Cardiac septum (tissue), 1 donor: ENCODE data around the gene TLR2. TPM values are rescaled to one million over a fixed set of nuclear protein-coding genes. Genes with fewer than 3 reads are reported as not detected.

Source experiments
- DNase-seq: peaks from one replicate; pipeline ENCODE4 v3.0.0-alpha.2; 2020; ENCODE audit warnings: low spot score
- intact Hi-C: fragments of 100-400 bp; cut with DNase I; formaldehyde crosslinking; loops from one replicate; pipeline ENCODE4 v1.14.0; 2022
- long read RNA-seq: library from polyadenylated mRNA; unstranded; transcript quantifications from one replicate; pipeline ENCODE4 v2.0.0, GENCODE V29; 2021
- total RNA-seq: library from RNA; stranded (reverse); fragmentation: NEBNext Ultra II Directional; extraction: Animal tissue kit (Norgen Biotek cat#: 25700); gene quantifications from one replicate; pipeline ENCODE4 v1.2.1, GENCODE V29; 2021
- donor health status: DM: no; HTN: no; CAD: no.

Gene TLR2
- 5.1 TPM for total RNA-seq
- long read RNA-seq, result 0 reads

DNA sequence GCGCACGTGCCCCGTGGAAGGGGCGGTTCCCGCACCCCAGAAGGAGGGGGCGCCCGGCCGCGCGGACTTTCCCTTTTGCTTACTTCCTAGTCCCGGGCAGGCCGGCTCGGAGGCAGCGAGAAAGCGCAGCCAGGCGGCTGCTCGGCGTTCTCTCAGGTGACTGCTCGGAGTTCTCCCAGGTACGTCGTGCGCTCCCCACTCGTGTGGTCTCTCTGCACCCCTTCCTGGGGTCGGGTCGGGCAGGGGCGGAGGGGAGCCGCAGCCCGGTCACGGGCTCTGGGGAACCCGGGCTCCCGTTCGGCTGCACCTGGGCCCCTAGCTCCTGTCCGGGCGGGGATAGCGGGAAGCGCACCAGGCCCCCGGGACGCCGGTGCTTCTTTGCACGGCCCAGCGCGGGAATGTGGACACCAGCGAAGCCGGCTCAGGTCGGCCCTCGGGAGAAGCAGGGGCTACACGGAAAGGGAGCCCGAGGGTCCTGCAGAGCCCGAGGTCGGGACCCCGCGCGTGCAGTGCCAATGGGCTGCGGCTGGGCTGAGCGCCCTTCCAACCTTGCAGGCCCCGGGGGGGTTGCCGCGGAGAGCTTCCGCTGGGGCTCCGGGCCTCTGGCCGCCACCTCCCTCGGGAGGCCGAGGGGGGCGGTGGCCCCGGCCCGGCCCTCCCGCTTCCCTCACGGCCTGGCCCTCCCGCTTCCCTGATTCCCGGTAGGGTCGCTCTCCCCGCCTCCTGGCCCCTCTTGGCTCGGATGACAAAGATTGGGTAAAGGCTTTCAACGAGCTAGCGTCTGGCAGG, at the start of gene TLR2:
TLR2 (plus strand) TSS at position 99 of the 789 bp plus-strand sequence. CDS start 18,628 bp downstream, outside the sequence.
- intact Hi-C loops, result no loop called here

GRCh38 chr4:153634738-153635353, 49.2 kb upstream of the TLR2 start:
- intact Hi-C loops, result loop anchor here (5.0 kb wide), 1 partner anchor 112 kb away; no protein-coding TSS in a partner anchor
- DNase-seq, result no peak

More for the DNA sequence above, at the start of gene TLR2:
- DNase-seq, result peak; percentile 96

GRCh38 chr4:153635846-153636245, 48.2 kb upstream of the TLR2 start:
- DNase-seq, result no peak
- intact Hi-C loops, result loop anchor here (5.0 kb wide), 1 partner anchor 111 kb away; no protein-coding TSS in a partner anchor

GRCh38 chr4:153637201-153637600, 46.9 kb upstream of the TLR2 start:
- intact Hi-C loops, result loop anchor here (5.0 kb wide), 1 partner anchor 110 kb away; no protein-coding TSS in a partner anchor
- no peak for DNase-seq

- no peak for DNase-seq
- intact Hi-C loops, result loop anchor here (5.0 kb wide), 1 partner anchor 109 kb away; no protein-coding TSS in a partner anchor
Observed at GRCh38 chr4:153638011-153638410, 46.1 kb upstream of the TLR2 start.

GRCh38 chr4:153638999-153639398, 45.1 kb upstream of the TLR2 start:
- intact Hi-C loops, result loop anchor here (5.0 kb wide), 1 partner anchor 108 kb away; no protein-coding TSS in a partner anchor
- no peak for DNase-seq

DNA sequence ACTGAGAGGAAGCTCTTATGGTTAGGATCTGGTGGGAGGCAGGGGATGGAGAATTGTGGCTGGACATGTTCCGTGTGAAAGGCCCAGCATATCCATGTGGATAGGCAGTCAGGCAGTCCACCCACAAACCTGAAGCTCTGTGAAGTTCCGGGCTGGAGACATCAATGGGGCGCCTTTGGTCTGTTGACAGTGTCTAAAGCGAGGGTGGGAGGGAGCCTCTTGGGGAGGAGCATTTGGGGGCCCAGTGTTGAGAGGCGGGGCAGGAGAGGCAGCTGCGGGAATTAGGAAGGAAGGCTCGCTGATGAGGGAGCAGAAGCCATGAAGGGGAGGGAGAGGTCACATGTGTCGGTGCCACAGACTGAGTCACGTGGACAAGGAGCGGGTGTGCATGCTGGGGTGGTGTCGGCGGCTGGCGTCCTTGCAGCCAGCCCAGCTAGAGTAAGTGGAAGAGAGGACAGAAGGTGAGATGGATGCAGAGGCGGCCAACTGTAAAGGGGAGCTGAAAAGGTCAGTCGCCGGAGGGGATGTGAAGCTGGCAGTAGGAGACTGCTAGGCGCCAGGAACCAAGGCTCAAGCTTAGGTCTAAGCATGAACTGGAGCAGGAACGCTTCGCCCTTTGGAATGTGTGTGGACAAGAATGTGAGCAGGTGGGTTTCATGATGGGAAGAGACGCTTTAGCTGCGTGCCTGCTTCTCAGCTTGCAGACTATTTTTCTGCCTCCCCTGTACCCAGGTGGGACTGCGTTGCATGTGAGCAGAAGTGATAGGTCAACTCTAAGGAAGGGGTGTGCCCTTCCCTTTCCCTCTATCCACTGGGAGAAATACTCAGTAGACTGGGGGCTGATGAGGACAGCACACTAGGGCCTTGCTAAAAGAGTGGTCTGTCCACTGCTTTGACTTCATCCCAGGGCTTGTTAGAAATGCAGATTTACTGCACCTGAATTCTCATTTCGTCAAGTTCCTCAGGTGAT, 44.0 kb upstream of the TLR2 start:
- intact Hi-C loops, result loop anchor here (5.0 kb wide), 1 partner anchor 107 kb away; no protein-coding TSS in a partner anchor
- no peak for DNase-seq

DNA sequence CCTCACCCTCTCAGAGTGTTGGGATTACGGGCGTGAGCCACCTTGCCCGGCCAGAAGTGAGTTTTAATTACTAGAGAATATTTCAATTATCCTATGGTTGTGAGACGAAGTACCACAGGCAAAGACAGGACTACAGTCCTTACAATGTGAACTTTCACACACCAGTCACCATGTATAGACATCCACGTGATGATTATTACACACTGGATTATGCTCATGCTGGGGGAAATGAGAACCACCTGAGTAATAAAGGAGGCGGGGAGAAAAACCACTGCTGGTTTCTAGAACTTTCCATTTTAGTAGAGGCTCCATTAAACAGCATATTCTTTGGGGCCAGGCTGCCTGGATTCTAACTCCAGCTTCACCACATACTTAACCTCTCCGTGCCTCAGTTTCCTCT, 42.5 kb upstream of the TLR2 start:
- no peak for DNase-seq
- intact Hi-C loops, result no loop called here

DNA sequence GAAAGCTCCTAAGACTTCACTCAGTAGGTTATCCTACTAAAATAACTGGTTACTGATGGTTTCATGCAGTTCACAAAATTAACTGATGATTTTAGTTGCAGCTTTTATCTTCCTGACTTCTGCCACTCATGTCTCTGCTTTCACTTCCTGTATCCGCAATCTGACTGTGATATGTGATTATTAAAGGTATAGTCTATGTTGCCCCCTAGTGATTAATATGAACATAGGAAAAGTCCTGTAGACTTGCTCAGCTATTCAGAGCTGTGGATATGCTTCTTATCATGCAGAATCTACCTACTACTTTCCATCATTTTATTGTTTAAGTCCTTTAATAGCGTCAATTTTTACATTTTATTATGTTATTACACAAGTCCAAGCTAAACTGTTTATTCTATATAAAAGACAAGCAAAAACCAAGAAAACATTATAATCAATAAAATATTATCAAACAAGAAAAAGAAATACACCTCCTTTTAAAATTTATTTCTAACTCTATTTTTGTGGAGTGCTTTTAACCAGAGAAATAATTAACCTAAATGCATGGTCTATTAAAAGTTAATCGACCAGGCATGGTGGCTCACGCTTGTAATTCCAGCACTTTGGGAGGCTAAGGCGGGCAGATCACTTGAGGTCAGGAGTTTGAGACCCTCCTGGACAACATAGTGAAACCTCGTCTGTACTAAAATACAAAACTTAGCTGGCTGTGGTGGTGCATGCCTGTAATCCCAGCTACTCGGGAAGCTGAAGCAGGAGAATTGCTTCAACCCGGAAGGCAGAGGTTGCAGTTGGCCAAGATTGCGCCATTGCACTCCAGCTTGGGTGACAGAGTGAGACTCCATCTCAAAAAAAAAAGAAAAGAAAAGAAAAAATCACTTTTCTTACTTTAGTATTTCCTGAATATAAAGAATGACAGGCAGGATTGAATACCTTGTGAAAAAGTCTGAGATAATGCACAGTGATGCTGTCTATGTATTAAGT, 40.4 kb upstream of the TLR2 start:
- no peak for DNase-seq
- intact Hi-C loops, result no loop called here

GRCh38 chr4:153645183-153645582, 38.9 kb upstream of the TLR2 start:
- intact Hi-C loops, result loop anchor here (5.0 kb wide), 1 partner anchor 303 kb away; the partner anchor contains the start of gene MND1
- no peak for DNase-seq

- intact Hi-C loops, result loop anchor here (5.0 kb wide), 1 partner anchor 304 kb away; the partner anchor contains the start of gene MND1
- no peak for DNase-seq
Observed at GRCh38 chr4:153646261-153646660, 37.8 kb upstream of the TLR2 start.

- DNase-seq, result no peak
- intact Hi-C loops, result loop anchor here (5.0 kb wide), 1 partner anchor 305 kb away; the partner anchor contains the start of gene MND1
Observed at GRCh38 chr4:153646978-153647377, 37.1 kb upstream of the TLR2 start.

DNA sequence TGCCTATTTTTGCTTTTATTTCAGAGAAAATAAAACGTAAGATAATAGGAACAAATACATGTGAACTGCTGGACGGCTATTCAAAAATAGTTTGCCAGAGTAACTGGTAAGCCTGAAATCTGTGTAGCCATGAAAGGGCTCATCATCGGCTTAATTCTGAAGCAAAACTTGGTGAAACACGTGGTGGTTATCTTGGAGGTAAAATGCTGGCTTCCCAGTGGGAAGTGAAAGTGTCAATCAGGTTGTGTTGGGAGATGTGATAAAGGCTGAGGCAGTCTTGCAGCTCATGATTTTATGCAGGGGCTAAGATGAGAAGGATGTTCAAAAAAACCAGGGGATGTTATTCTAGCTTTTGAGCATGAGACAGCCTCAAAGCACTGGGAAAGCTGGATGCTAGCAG, 36.1 kb upstream of the TLR2 start:
- no peak for DNase-seq
- intact Hi-C loops, result loop anchor here (5.0 kb wide), 1 partner anchor 306 kb away; the partner anchor contains the start of gene MND1

- intact Hi-C loops, result loop anchor here (5.0 kb wide), 1 partner anchor 307 kb away; the partner anchor contains the start of gene MND1
- DNase-seq, result no peak
Observed at GRCh38 chr4:153649572-153649991, 34.5 kb upstream of the TLR2 start.

DNA sequence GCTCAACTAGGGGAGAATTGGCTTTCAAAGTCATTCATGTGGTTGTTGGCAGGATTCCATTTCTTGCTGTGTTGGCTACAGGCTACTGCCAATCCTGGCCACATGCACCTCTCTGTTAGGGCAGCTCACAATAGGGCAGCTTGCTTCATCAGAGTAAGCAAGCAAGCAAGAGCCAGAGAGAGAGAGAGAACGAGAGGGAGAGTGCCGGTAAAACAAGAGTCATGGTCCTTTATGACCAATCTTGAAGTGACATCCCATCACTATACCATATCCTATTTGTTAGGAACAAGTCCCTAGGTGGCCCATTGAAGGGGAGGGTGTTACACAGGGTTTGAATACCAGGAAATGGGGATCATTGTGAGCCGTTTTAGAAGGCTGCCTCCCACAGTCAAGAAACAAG, 33.0 kb upstream of the TLR2 start:
- intact Hi-C loops, result no loop called here
- DNase-seq, result no peak

DNA sequence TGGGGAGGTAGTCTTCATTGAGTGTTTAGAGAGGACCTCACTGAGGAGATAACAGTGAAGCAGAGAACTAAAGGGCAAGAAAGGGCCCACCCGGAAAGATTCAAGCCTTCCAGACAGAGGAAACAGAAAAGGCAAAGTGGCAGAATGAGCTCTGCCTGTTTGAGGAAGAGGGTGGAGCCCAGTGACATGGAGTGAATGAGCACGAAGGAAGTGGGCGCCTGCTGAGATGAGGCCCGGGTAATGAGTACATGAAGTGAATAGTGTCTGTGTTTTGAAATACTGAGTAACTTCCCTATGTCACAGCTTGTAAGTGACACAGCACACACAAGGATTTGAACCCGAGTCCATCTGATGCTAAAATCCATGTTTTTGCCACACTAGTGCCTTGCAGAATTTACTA, 32.5 kb upstream of the TLR2 start:
- peak; percentile 89 for DNase-seq
- intact Hi-C loops, result no loop called here

DNA sequence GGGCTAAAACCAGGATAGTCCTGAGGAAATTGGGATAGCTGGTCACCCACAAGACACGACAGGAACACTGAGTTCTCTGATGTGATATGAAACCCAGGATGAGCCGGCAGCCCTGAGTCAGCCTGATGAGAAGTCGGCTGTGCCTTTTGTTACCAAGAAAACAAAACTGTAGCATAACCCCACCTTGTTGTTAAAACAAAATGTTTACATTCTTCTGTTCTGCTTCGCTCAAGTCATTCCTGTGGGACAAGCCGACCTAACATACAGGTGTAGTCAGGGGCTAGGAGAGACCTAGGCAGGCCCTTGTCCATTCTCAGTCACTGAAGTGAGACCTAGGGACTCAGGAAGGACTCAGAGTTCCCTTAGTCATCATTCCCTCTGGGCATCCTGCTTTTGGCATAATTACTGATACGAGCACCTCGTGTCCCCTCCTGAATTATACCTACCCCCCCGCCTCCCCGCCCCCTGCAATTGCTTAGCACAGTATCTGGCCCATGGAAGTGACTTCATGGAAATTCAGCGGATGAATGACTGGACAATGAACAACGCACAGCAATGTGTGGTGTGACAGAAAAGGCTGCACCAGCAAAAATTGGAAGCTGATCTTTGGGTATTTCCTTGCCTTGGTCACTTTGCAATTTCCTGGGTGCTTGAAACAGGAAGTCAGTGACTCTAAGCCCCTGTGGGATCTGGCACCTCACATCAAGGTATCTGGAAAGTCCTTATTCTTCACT, 31.9 kb upstream of the TLR2 start:
- intact Hi-C loops, result no loop called here
- no peak for DNase-seq
